GM12891 (cell line): Measurements from ENCODE around the gene MYEOV.

Source experiments
- PAX5 ChIP-seq: IDR thresholded peaks from 2 replicates; pipeline ENCODE4 v1.6.1; 2011; ENCODE audit warnings: low read length, moderate library complexity, mild to moderate bottlenecking; ENCODE audit not compliant: insufficient read depth, severe bottlenecking
- POLR2A ChIP-seq: IDR thresholded peaks from 2 replicates; pipeline ENCODE4 v1.6.1; 2011; ENCODE audit warnings: low read depth, low read length, control low read depth
- POLR2AphosphoS5 ChIP-seq: IDR thresholded peaks from 2 replicates; pipeline ENCODE4 v1.6.1; 2011; ENCODE audit warnings: low read depth, low read length, control low read depth
- SPI1 ChIP-seq: IDR thresholded peaks from 2 replicates; pipeline ENCODE4 v1.6.1; 2011; ENCODE audit warnings: low read depth, low read length, control low read depth
- TAF1 ChIP-seq: IDR thresholded peaks from 2 replicates; pipeline ENCODE4 v1.6.1; 2011; ENCODE audit warnings: low read depth, low read length, control low read depth

- TF ChIP-seq POLR2A (no peak), POLR2AphosphoS5 (no peak), TAF1 (no peak), PAX5 (no peak), SPI1 (no peak)
These were observed 39.3 kb downstream of the MYEOV start for GRCh38 chr11:69333149-69333710.
